H9 (cell line): ENCODE data around the gene CHI3L2. TPM values are rescaled to one million over a fixed set of nuclear protein-coding genes. Genes with fewer than 3 reads are reported as not detected.
A peak's percentile ranks its signal among the peaks of the same experiment; 100 is the strongest.

ENCODE experiments used
- DNase-seq: peaks from one replicate; pipeline ENCODE4 v3.0.0-alpha.2; 2017
- H2AFZ ChIP-seq: one replicate; pipeline ENCODE4 v1.6.1; 2013; ENCODE audit warnings: mild to moderate bottlenecking, low read length, control low read depth, moderate library complexity
- H2AK5ac ChIP-seq: 2 replicates; pipeline ENCODE4 v1.6.1; 2013; ENCODE audit warnings: low read length, control low read depth, mixed read lengths; ENCODE audit not compliant: insufficient read length
- H2BK120ac ChIP-seq: one replicate; pipeline ENCODE4 v1.6.1; 2013; ENCODE audit warnings: low read depth, mild to moderate bottlenecking, low read length, control low read depth, inconsistent platforms; ENCODE audit not compliant: poor library complexity, severe bottlenecking
- H2BK12ac ChIP-seq: 2 replicates; pipeline ENCODE4 v1.6.1; 2013; ENCODE audit warnings: low read length, control low read depth, mixed read lengths, low read depth; ENCODE audit not compliant: insufficient read length
- H2BK15ac ChIP-seq: 2 replicates; pipeline ENCODE4 v1.6.1; 2013; ENCODE audit warnings: low read depth, low read length, control low read depth
- H2BK20ac ChIP-seq: one replicate; pipeline ENCODE4 v1.6.1; 2013; ENCODE audit warnings: low read depth, mild to moderate bottlenecking, low read length, control low read depth, inconsistent platforms; ENCODE audit not compliant: poor library complexity, severe bottlenecking
- H2BK5ac ChIP-seq: 2 replicates; pipeline ENCODE4 v1.6.1; 2013; ENCODE audit warnings: low read length, control low read depth, mixed read lengths; ENCODE audit not compliant: insufficient read length
- H3K14ac ChIP-seq: 2 replicates; pipeline ENCODE4 v1.6.1; 2013; ENCODE audit warnings: low read length, control low read depth; ENCODE audit not compliant: insufficient read depth
- H3K18ac ChIP-seq: 2 replicates; pipeline ENCODE4 v1.6.1; 2013; ENCODE audit warnings: low read depth, mild to moderate bottlenecking, mixed read lengths, low read length, control low read depth; ENCODE audit not compliant: insufficient read length
- H3K23ac ChIP-seq: 2 replicates; pipeline ENCODE4 v1.6.1; 2013; ENCODE audit warnings: low read length, control low read depth, mixed read lengths, low read depth; ENCODE audit not compliant: insufficient read length
- H3K23me2 ChIP-seq: 2 replicates; pipeline ENCODE4 v1.6.1; 2013; ENCODE audit warnings: low read depth, mild to moderate bottlenecking, mixed read lengths, low read length, control low read depth; ENCODE audit not compliant: insufficient read length, poor library complexity, severe bottlenecking
- H3K27ac ChIP-seq: 2 replicates; pipeline ENCODE4 v1.5.1; 2013; ENCODE audit warnings: low read length, control low read depth, mixed read lengths, low read depth; ENCODE audit not compliant: insufficient read length
- H3K27me3 ChIP-seq: 2 replicates; pipeline ENCODE4 v1.6.1; 2013; ENCODE audit warnings: low read length, control low read depth, inconsistent platforms; ENCODE audit not compliant: insufficient read depth
- H3K4ac ChIP-seq: 2 replicates; pipeline ENCODE4 v1.6.1; 2013; ENCODE audit warnings: low read depth, mild to moderate bottlenecking, control low read depth, inconsistent platforms, low read length, moderate library complexity
- H3K4me1 ChIP-seq: 2 replicates; pipeline ENCODE4 v1.6.1; 2013; ENCODE audit warnings: low read length, control low read depth, inconsistent platforms; ENCODE audit not compliant: insufficient read depth
- H3K4me2 ChIP-seq: 2 replicates; pipeline ENCODE4 v1.6.1; 2013; ENCODE audit warnings: low read length, control low read depth, mixed read lengths; ENCODE audit not compliant: insufficient read length, insufficient read depth
- H3K56ac ChIP-seq: 2 replicates; pipeline ENCODE4 v1.6.1; 2013; ENCODE audit warnings: low read depth, mild to moderate bottlenecking, mixed read lengths, low read length, control low read depth; ENCODE audit not compliant: insufficient read length
- H3K79me1 ChIP-seq: 2 replicates; pipeline ENCODE4 v1.6.1; 2013; ENCODE audit warnings: low read depth, mild to moderate bottlenecking, moderate library complexity, low read length, control low read depth, inconsistent platforms; ENCODE audit not compliant: insufficient read depth, poor library complexity, severe bottlenecking
- H3K79me2 ChIP-seq: 2 replicates; pipeline ENCODE4 v1.6.1; 2013; ENCODE audit warnings: low read length, control low read depth, inconsistent platforms; ENCODE audit not compliant: insufficient read depth
- H3K9ac ChIP-seq: 2 replicates; pipeline ENCODE4 v1.6.1; 2013; ENCODE audit warnings: low read length, control low read depth, mixed read lengths; ENCODE audit not compliant: insufficient read length; ENCODE audit errors: extremely low read depth
- H3K9me3 ChIP-seq: one replicate; pipeline ENCODE4 v1.6.1; 2013; ENCODE audit warnings: low read depth, low read length, inconsistent platforms; ENCODE audit not compliant: control insufficient read depth
- H3T11ph ChIP-seq: one replicate; pipeline ENCODE4 v1.6.1; 2013; ENCODE audit warnings: mild to moderate bottlenecking, low read length, control low read depth, inconsistent platforms
- H4K20me1 ChIP-seq: one replicate; pipeline ENCODE4 v1.6.1; 2013; ENCODE audit not compliant: control insufficient read depth, insufficient read length, insufficient read depth
- H4K5ac ChIP-seq: 2 replicates; pipeline ENCODE4 v1.6.1; 2013; ENCODE audit warnings: low read depth, mild to moderate bottlenecking, mixed read lengths, low read length, control low read depth; ENCODE audit not compliant: insufficient read length
- H4K8ac ChIP-seq: replicated peaks from 2 replicates; pipeline ENCODE4 v1.6.1; 2013; ENCODE audit warnings: low read length, control low read depth, mixed read lengths, low read depth; ENCODE audit not compliant: insufficient read length
- H4K91ac ChIP-seq: 2 replicates; pipeline ENCODE4 v1.6.1; 2013; ENCODE audit warnings: low read depth, mild to moderate bottlenecking, moderate library complexity, mixed read lengths, low read length, control low read depth; ENCODE audit not compliant: insufficient read length
- H3K27ac Mint-ChIP-seq, 3 experiments: 2 replicates in 2 of 3; 3 replicates in 1 of 3; pipeline ENCODE4 v1.8.0; 2020 to 2021; ENCODE audit warnings: mixed read lengths in 3 of 3, mild to moderate bottlenecking in 1 of 3, moderate library complexity in 1 of 3
- H3K27me3 Mint-ChIP-seq: 2 replicates; pipeline ENCODE4 v1.8.0; 2021; ENCODE audit warnings: low read depth, mild to moderate bottlenecking, moderate library complexity, mixed read lengths
- H3K36me3 Mint-ChIP-seq, 3 experiments: 2 replicates in 2 of 3; 3 replicates in 1 of 3; pipeline ENCODE4 v1.8.0; 2020 to 2021; ENCODE audit warnings: low read depth in 3 of 3, mixed read lengths in 3 of 3; ENCODE audit not compliant: insufficient read depth in 1 of 3
- H3K4me1 Mint-ChIP-seq, 2 experiments: 2 replicates each; pipeline ENCODE4 v1.8.0; 2020; ENCODE audit warnings: mixed read lengths in 2 of 2
- H3K4me3 Mint-ChIP-seq, 2 experiments: 2 replicates in 1 of 2; 3 replicates in 1 of 2; pipeline ENCODE4 v1.8.0; 2020 to 2021; ENCODE audit warnings: mild to moderate bottlenecking in 2 of 2, mixed read lengths in 2 of 2, moderate library complexity in 1 of 2
- H3K9me3 Mint-ChIP-seq, 2 experiments: 2 replicates in 1 of 2; 3 replicates in 1 of 2; pipeline ENCODE4 v1.8.0; 2020; ENCODE audit warnings: mild to moderate bottlenecking in 2 of 2, mixed read lengths in 2 of 2, moderate library complexity in 1 of 2
- CTCF ChIP-seq: fragments of 200-600 bp; sonication (generic); conservative IDR thresholded peaks from 3 replicates; pipeline ENCODE4 v1.8.0; 2021; ENCODE audit warnings: antibody characterized with exemption, mild to moderate bottlenecking
- WGBS: extraction: QIAGEN DNeasy Blood & Tissue Kit; methylation state at CpG from one replicate; pipeline ENCODE4 v1.1.7; 2013; ENCODE audit warnings: missing lambda C conversion rate, low lambda C conversion rate, mixed read lengths; ENCODE audit not compliant: insufficient read length; ENCODE audit errors: extremely low coverage; 5-methylcytosine and 5-hydroxymethylcytosine counted together
- total RNA-seq: library from RNA; stranded (reverse); gene quantifications from 2 replicates; pipeline ENCODE4 v1.2.1, GENCODE V29; 2021

CHI3L2 gene
- total RNA-seq, 1 experiment from 2014 or later, result not detected

- H3K4me1 ChIP-seq, result peaks cover 7% of the 10 kb centered on the region; the same call in 1 of the 2 replicates
- no peak overlapping the region for H2BK12ac ChIP-seq
- no peak overlapping the region for H3K14ac ChIP-seq
- no peak overlapping the region for H3T11ph ChIP-seq
- no peaks in the 10 kb centered on the region for H3K9me3 ChIP-seq
- Mint-ChIP-seq H3K36me3 (peaks cover 0 to 4% (median 0%) of the 10 kb centered on the region in 3 experiments; a peak in 2 of 7 replicates), H3K27me3 (no peaks in the 10 kb centered on the region), H3K4me3 (no peak overlapping the region), H3K4me1 (peaks cover 32 to 38% of the 10 kb centered on the region in 2 experiments), H3K9me3 (no peaks in the 10 kb centered on the region; a peak in 2 of 5 replicates), H3K27ac (0 out of 7 replicates have a peak overlapping the region, but pooled peaks of 1 of the 3 experiments have one; percentile 19)
- no peak overlapping the region for H2BK5ac ChIP-seq
- no peaks in the 10 kb centered on the region for H3K23me2 ChIP-seq
- H3K4me2 ChIP-seq, result no peak overlapping the region
- no peak overlapping the region for H2AFZ ChIP-seq
- H3K23ac ChIP-seq, result no peak overlapping the region
- no peak overlapping the region for H2AK5ac ChIP-seq
- H3K27me3 ChIP-seq, result no peaks in the 10 kb centered on the region; the same call in 1 of the 2 replicates
- H3K79me1 ChIP-seq, result no peaks in the 10 kb centered on the region
- H2BK15ac ChIP-seq, result no peak overlapping the region
- H3K9ac ChIP-seq, result no peak overlapping the region
- no peak overlapping the region for H3K18ac ChIP-seq
- H3K56ac ChIP-seq, result no peak overlapping the region
- H2BK20ac ChIP-seq, result no peak overlapping the region
- no peak overlapping the region for H4K8ac ChIP-seq
- no CpG with 5 or more reads among the region's 5 CpGs for WGBS
- H4K20me1 ChIP-seq, result no peaks in the 10 kb centered on the region
- H4K91ac ChIP-seq, result no peak overlapping the region
- no peaks in the 10 kb centered on the region for H3K79me2 ChIP-seq
- H3K4ac ChIP-seq, result no peak overlapping the region
- DNase-seq, result no peak
- no peak overlapping the region for H3K27ac ChIP-seq
- H4K5ac ChIP-seq, result no peak overlapping the region
- no peak overlapping the region for H2BK120ac ChIP-seq
- TF ChIP-seq CTCF, result no peak
These were observed 14.7 kb upstream of the CHI3L2 start for GRCh38 chr1:111212634-111213335.
